NCI-H187 (cell line): ENCODE data around the gene LIMK2.
"Not testable (repeated sequence)": the region's sequence is repeated elsewhere in the genome, so short reads cannot be mapped to it uniquely, and the experiment has no call there.

ENCODE experiments used
- DNase-seq, 2 experiments: peaks; one replicate each; lab custom pipeline; 2025; lab: John Stamatoyannopoulos, UW

Gene LIMK2

GRCh38 chr22:31211482-31211861, 626 bp upstream of the LIMK2 start:
- no peak for DNase-seq

GRCh38 chr22:31212783-31213629, 908 bp downstream of the LIMK2 start:
- no peak for DNase-seq

GRCh38 chr22:31215018-31215535, 3.0 kb downstream of the LIMK2 start:
- no peak for DNase-seq

GRCh38 chr22:31218565-31219262, 6.6 kb downstream of the LIMK2 start:
- DNase-seq: no peak

GRCh38 chr22:31221084-31221483, 9.0 kb downstream of the LIMK2 start:
- no peak for DNase-seq

- DNase-seq: no peak
These were observed 10.6 kb downstream of the LIMK2 start for GRCh38 chr22:31222736-31223135.

GRCh38 chr22:31223786-31224191, 11.7 kb downstream of the LIMK2 start:
- no peak for DNase-seq

- DNase-seq: not testable (repeated sequence)
These were observed 12.6 kb downstream of the LIMK2 start for GRCh38 chr22:31224691-31225090.

GRCh38 chr22:31227186-31227585, 15.1 kb downstream of the LIMK2 start:
- no peak for DNase-seq

- DNase-seq: no peak
These were observed 17.4 kb downstream of the LIMK2 start for GRCh38 chr22:31229402-31230079.

- no peak for DNase-seq
These were observed 18.2 kb downstream of the LIMK2 start for GRCh38 chr22:31230155-31230870.

- DNase-seq: no peak
These were observed 18.9 kb downstream of the LIMK2 start for GRCh38 chr22:31230871-31231621.

GRCh38 chr22:31233001-31233400, 20.9 kb downstream of the LIMK2 start:
- no peak for DNase-seq

GRCh38 chr22:31235081-31235480, 23.0 kb downstream of the LIMK2 start:
- DNase-seq: no peak

GRCh38 chr22:31236044-31236443, 23.9 kb downstream of the LIMK2 start:
- not testable (repeated sequence) for DNase-seq

GRCh38 chr22:31238057-31238456, 26.0 kb downstream of the LIMK2 start:
- no peak for DNase-seq

GRCh38 chr22:31239771-31240370, 27.8 kb downstream of the LIMK2 start:
- DNase-seq: no peak

GRCh38 chr22:31241200-31241599, 29.1 kb downstream of the LIMK2 start:
- DNase-seq: no peak

- DNase-seq: no peak
These were observed 29.8 kb downstream of the LIMK2 start for GRCh38 chr22:31241936-31242335.

GRCh38 chr22:31243339-31244045, 31.4 kb downstream of the LIMK2 start:
- no peak for DNase-seq
